ENCODE measurements around the gene TAF9. TPM values are rescaled to one million over a fixed set of nuclear protein-coding genes. Genes with fewer than 3 reads are reported as not detected.

Gene TAF9
- total and polyA plus RNA-seq, 2 of the 13 experiments (the other 11 are each of a cell fraction or from before 2014, with no cell fraction given), result 113 to 218 TPM

GRCh38 chr5:69414885-69415583 lies 45.7 kb upstream of the TAF9 start, which contains the start of gene MARVELD2 (continued):
- TF ChIP-seq PCBP1 (IDR thresholded peaks at IDR 0.05; ENCODE audit: borderline replicate concordance, low read depth, low read length) (no peak), TRIM22 (IDR thresholded peaks at IDR 0.05) (no peak), ZNF451 (CRISPR knock-in tag; IDR thresholded peaks at IDR 0.05) (0 out of 2 replicates have a peak, but pooled peaks have one; percentile 71), MAZ (IDR thresholded peaks at IDR 0.05; ENCODE audit: borderline replicate concordance, low read depth, low read length) (peak; percentile 29; the same call in 1 of the 2 replicates), MAZ (CRISPR knock-in tag; IDR thresholded peaks at IDR 0.05; ENCODE audit: low read depth) (peak; percentile 88), ZBTB21 (CRISPR knock-in tag; IDR thresholded peaks at IDR 0.05) (no peak), ZBTB3 (CRISPR knock-in tag; IDR thresholded peaks at IDR 0.05; ENCODE audit: borderline replicate concordance, low read depth) (no peak), FOXK1 (CRISPR knock-in tag; IDR thresholded peaks at IDR 0.05; ENCODE audit: borderline replicate concordance, low read depth) (no peak), RNF219 (CRISPR knock-in tag; IDR thresholded peaks at IDR 0.05) (no peak), PAXIP1 (CRISPR knock-in tag; conservative IDR thresholded peaks at IDR 0.05) (0 out of 2 replicates have a peak, but pooled peaks have one; percentile 18), PHF8 (CRISPR knock-in tag; IDR thresholded peaks at IDR 0.05) (peak; percentile 64), ATF7 (IDR thresholded peaks at IDR 0.05) (no peak), ATF7 (CRISPR knock-in tag; IDR thresholded peaks at IDR 0.05) (no peak), THYN1 (CRISPR knock-in tag; IDR thresholded peaks at IDR 0.05; ENCODE audit: borderline replicate concordance, low read depth) (no peak), PHF5A (CRISPR knock-in tag; IDR thresholded peaks at IDR 0.05; ENCODE audit: low read depth, unreplicated experiment) (no peak), GATAD2A (CRISPR knock-in tag; IDR thresholded peaks at IDR 0.05) (0 out of 2 replicates have a peak, but pooled peaks have one; percentile 27), ZNF710 (CRISPR knock-in tag; IDR thresholded peaks at IDR 0.05; ENCODE audit: borderline replicate concordance) (0 out of 2 replicates have a peak, but pooled peaks have one; percentile 42), CHD4 (IDR thresholded peaks at IDR 0.05; ENCODE audit: borderline replicate concordance, low read length) (no peak), FOXJ3 (CRISPR knock-in tag; IDR thresholded peaks at IDR 0.05; ENCODE audit: borderline replicate concordance) (no peak), RARG (CRISPR knock-in tag; IDR thresholded peaks at IDR 0.05; ENCODE audit: low read depth) (no peak), HOXA5 (CRISPR knock-in tag; IDR thresholded peaks at IDR 0.05) (no peak; the same call in 1 of the 2 replicates)
